T-helper 17 cell (primary cell): ENCODE measurements around the gene MYLK3. TPM values are rescaled to one million over a fixed set of nuclear protein-coding genes. Genes with fewer than 3 reads are reported as not detected.

Experiments used
- ATAC-seq: fragments of 150-1000 bp; cut with Tn5 transposase; 2 replicates; pipeline ENCODE4 v1.10.0; 2021; ENCODE audit warnings: mild to moderate bottlenecking, moderate library complexity
- DNase-seq, 3 donors: peaks; one replicate each; pipeline versions ENCODE4 v3.0.0 to v3.0.0-alpha.2; 2020 to 2021
- H3K9me3 ChIP-seq: one replicate; pipeline ENCODE4 v1.7.0; 2013; ENCODE audit warnings: low read length, mild to moderate bottlenecking; ENCODE audit not compliant: control insufficient read depth, poor library complexity, severe bottlenecking
- H3K27ac Mint-ChIP-seq: one replicate; pipeline ENCODE4 v1.8.0; 2022; ENCODE audit warnings: mild to moderate bottlenecking, moderate library complexity, mixed read lengths
- H3K27me3 Mint-ChIP-seq: one replicate; pipeline ENCODE4 v1.8.0; 2022; ENCODE audit warnings: mixed read lengths
- H3K36me3 Mint-ChIP-seq: one replicate; pipeline ENCODE4 v1.8.0; 2022; ENCODE audit warnings: low read depth, mixed read lengths
- H3K4me1 Mint-ChIP-seq: one replicate; pipeline ENCODE4 v1.8.0; 2022; ENCODE audit warnings: mild to moderate bottlenecking, mixed read lengths
- H3K4me3 Mint-ChIP-seq: one replicate; pipeline ENCODE4 v1.8.0; 2022; ENCODE audit warnings: mild to moderate bottlenecking, moderate library complexity, mixed read lengths
- total RNA-seq, 4 donors: library from RNA in 2 of 4; stranded (reverse) in 2 of 4; gene quantifications; one replicate each; pipeline ENCODE4 v1.2.3 and lab custom pipeline; 2022 to 2026

Gene MYLK3
- total RNA-seq, 2 donors from 2014 or later, result not detected

DNA sequence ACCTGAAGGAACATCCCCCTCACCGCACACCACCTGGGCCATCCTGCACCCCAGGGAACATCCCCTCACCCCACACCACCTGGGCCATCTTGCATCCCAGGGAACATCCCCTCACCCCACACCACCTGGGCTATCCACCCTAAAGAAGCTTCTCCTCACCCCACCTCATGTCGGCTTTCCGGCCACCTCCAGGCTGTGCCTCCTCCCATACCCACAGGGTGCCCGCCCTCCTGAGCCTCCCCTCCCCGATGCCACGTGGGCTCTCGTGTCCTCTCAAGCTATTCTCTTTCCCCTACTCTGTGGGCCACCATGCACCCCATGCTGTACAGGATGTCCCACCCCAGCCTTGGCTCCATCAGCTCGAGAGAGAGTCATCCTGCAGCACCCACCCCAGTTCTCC, 18.0 kb downstream of the MYLK3 start:
- Mint-ChIP-seq H3K27ac (no peak overlapping the region), H3K4me3 (no peak overlapping the region), H3K4me1 (no peaks in the 10 kb centered on the region), H3K27me3 (no peaks in the 10 kb centered on the region), H3K36me3 (no peaks in the 10 kb centered on the region)
- DNase-seq (no peak), ATAC-seq (no peak)
- H3K9me3 ChIP-seq, result no peaks in the 10 kb centered on the region

GRCh38 chr16:46729326-46729995, 18.7 kb downstream of the MYLK3 start:
- DNase-seq (no peak), ATAC-seq (no peak)
- H3K27me3 Mint-ChIP-seq, result no peaks in the 10 kb centered on the region
- no peaks in the 10 kb centered on the region for H3K4me1 Mint-ChIP-seq
- no peaks in the 10 kb centered on the region for H3K9me3 ChIP-seq
- H3K4me3 Mint-ChIP-seq, result no peak overlapping the region
- no peak overlapping the region for H3K27ac Mint-ChIP-seq
- no peaks in the 10 kb centered on the region for H3K36me3 Mint-ChIP-seq

DNA sequence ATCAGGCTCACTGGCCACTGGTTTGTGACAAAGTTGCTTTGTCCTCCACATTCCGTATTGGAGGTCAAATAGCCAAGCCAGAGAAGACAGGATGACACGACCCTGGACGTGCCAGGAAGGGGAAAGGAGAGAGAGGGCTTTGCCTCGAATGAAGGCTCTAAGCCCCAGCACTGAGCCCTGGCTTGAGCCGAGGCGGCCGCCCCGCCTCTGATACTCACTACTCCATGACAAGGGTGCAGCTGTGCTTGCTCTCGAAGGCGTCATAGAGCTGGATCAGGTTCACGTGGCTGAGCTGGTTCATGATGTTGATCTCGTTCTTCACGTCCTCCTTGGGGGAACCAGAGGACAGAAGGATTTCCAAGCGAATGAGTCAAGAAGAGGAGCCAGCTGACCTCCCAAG, 19.3 kb downstream of the MYLK3 start:
- Mint-ChIP-seq H3K36me3 (no peaks in the 10 kb centered on the region), H3K4me1 (no peaks in the 10 kb centered on the region), H3K27me3 (no peaks in the 10 kb centered on the region), H3K27ac (no peak overlapping the region), H3K4me3 (no peak overlapping the region)
- DNase-seq, result no peak
- ATAC-seq, result no peak
- no peaks in the 10 kb centered on the region for H3K9me3 ChIP-seq

GRCh38 chr16:46727630-46728029, 20.5 kb downstream of the MYLK3 start:
- ATAC-seq (no peak), DNase-seq (no peak)
- H3K9me3 ChIP-seq, result no peaks in the 10 kb centered on the region
- H3K4me3 Mint-ChIP-seq, result no peak overlapping the region
- no peak overlapping the region for H3K27ac Mint-ChIP-seq
- H3K27me3 Mint-ChIP-seq, result no peaks in the 10 kb centered on the region
- no peaks in the 10 kb centered on the region for H3K4me1 Mint-ChIP-seq
- H3K36me3 Mint-ChIP-seq, result no peaks in the 10 kb centered on the region

- H3K36me3 Mint-ChIP-seq, result no peaks in the 10 kb centered on the region
- ATAC-seq, result no peak
Measured at GRCh38 chr16:46727184-46727583, 21.0 kb downstream of the MYLK3 start.

DNA sequence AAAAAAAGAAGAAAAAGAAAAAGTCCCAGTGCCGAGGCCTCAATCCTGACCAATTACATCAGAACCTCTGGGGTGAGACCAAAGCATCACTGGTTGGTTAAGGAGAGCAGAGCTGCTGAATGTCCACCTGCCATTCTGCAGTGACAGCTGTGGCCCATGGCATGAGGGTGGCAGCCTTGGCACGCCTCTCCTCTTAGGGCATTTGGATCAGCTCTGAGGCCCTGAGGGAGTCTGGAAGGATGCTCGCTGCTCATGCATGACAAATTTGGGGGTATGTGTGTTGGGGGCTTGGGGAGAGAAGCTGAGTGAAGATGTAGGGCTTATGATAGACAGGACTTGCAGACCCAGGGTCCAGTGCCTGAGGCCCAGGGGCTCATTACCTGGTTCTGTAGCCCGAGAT, 26.3 kb downstream of the MYLK3 start:
- Mint-ChIP-seq H3K4me3 (no peak overlapping the region), H3K27ac (no peak overlapping the region), H3K36me3 (no peaks in the 10 kb centered on the region), H3K4me1 (no peaks in the 10 kb centered on the region), H3K27me3 (peaks cover 12% of the 10 kb centered on the region)
- no peaks in the 10 kb centered on the region for H3K9me3 ChIP-seq
- no peak for DNase-seq
- no peak for ATAC-seq

More at GRCh38 chr16:46727184-46727583, 21.0 kb downstream of the MYLK3 start:
- Mint-ChIP-seq H3K4me3 (no peak overlapping the region), H3K27ac (no peak overlapping the region), H3K4me1 (no peaks in the 10 kb centered on the region), H3K27me3 (no peaks in the 10 kb centered on the region)
- no peaks in the 10 kb centered on the region for H3K9me3 ChIP-seq
- no peak for DNase-seq

DNA sequence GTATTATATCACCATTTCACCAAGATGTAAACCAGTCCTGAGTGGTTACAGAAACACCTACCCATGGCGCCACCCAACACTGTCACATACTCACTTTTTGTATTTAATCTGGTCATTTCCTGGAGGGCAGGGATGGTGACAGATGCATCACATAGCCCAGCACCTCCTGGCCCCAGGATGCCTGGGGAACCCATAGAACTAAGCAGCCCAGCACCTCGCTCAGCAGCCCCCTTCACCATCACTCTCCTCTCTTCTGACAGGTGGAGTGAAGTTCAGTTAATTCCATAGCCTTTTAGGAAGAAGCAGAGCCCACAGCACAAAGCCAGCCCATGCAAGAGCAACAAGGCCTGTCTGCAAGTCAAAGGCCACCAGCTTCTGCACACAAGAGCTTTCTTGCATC, 27.5 kb downstream of the MYLK3 start:
- H3K4me3 Mint-ChIP-seq, result no peak overlapping the region

DNA sequence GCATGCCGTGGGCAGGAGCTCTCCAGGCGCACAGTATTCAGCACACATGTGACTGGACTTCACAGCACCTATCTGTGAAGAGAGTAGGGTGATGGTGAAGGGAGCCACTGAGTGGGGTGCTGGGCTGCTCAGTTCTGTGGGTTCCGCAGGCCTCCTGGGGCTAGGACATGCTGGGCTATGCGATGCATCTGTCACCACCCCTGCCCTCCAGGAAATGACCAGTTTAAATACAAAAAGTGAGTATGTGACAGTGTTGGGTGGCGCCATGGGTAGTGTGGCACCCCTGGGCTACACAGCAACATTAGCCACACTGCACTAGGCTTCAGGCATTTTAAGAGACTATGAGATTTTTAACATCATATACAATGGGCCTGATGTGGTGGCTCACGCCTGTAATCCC, 28.6 kb downstream of the MYLK3 start:
- peaks cover 12% of the 10 kb centered on the region for H3K27me3 Mint-ChIP-seq
- no peak for ATAC-seq

More for the DNA sequence above, 27.5 kb downstream of the MYLK3 start:
- Mint-ChIP-seq H3K36me3 (no peaks in the 10 kb centered on the region), H3K27ac (no peak overlapping the region), H3K4me1 (no peaks in the 10 kb centered on the region), H3K27me3 (peaks cover 12% of the 10 kb centered on the region)
- no peaks in the 10 kb centered on the region for H3K9me3 ChIP-seq
- ATAC-seq (no peak), DNase-seq (no peak)

DNA sequence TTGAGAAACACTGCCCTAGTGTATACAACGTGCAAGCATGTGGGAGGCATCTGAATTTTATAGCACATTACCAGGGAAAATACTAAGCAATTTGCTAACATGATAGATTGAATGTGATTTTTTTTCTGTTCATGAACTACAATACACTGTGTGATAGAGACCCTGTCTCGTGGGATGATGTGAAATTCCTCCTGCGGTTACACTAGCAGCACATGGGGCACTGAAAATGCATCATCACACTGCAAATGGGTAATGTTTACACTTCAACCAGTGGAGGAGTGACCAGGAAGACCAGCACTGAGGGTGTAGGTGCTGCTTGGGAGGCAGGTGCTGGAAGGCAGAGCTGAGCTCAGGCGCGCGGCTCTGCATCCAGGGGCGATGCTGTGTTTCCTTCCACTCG, 29.9 kb downstream of the MYLK3 start:
- no peak overlapping the region for H3K4me3 Mint-ChIP-seq
- peaks cover 18% of the 10 kb centered on the region for H3K27me3 Mint-ChIP-seq

More for the DNA sequence above, 28.6 kb downstream of the MYLK3 start:
- Mint-ChIP-seq H3K4me3 (no peak overlapping the region), H3K27ac (no peak overlapping the region), H3K36me3 (no peaks in the 10 kb centered on the region), H3K4me1 (no peaks in the 10 kb centered on the region)
- no peak for DNase-seq
- no peaks in the 10 kb centered on the region for H3K9me3 ChIP-seq

GRCh38 chr16:46717692-46718091, 30.5 kb downstream of the MYLK3 start:
- no peak for DNase-seq
- no peak overlapping the region for H3K27ac Mint-ChIP-seq
- H3K4me1 Mint-ChIP-seq, result peaks cover 2% of the 10 kb centered on the region
- H3K4me3 Mint-ChIP-seq, result no peak overlapping the region
- H3K27me3 Mint-ChIP-seq, result peaks cover 18% of the 10 kb centered on the region
- H3K36me3 Mint-ChIP-seq, result no peaks in the 10 kb centered on the region
- no peaks in the 10 kb centered on the region for H3K9me3 ChIP-seq
- ATAC-seq, result no peak

More for the DNA sequence above, 29.9 kb downstream of the MYLK3 start:
- DNase-seq (no peak), ATAC-seq (no peak)
- no peaks in the 10 kb centered on the region for H3K9me3 ChIP-seq
- no peak overlapping the region for H3K27ac Mint-ChIP-seq
- H3K4me1 Mint-ChIP-seq, result peaks cover 2% of the 10 kb centered on the region
- H3K36me3 Mint-ChIP-seq, result no peaks in the 10 kb centered on the region

DNA sequence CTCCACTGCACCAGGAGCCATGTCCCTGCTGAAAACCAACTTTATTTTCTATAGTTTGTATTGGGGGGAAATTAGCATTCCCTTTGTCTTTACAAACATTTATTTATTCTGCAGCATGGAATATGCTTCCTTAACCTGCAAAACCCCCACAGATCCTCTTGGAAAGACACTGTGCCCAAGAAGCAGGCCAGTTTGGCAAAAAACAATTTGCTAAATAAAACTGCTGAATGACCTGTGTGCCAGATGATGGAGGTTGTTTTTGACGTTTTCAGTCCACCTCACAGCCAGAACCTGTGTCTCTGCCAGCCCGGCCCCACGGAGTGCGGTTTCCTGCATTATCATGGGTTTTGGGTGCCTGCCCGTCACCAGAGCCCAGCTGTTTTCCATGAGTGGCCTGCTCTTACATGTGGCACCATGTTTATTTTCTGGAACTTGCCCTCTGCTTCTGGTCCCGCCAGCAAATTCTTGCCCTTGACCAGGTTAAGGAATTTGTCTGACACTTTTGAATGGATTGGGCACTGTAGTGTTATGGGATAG, 32.3 kb downstream of the MYLK3 start:
- Mint-ChIP-seq H3K27ac (no peak overlapping the region), H3K36me3 (no peaks in the 10 kb centered on the region), H3K27me3 (peaks cover 18% of the 10 kb centered on the region), H3K4me3 (no peak overlapping the region), H3K4me1 (peaks cover 2% of the 10 kb centered on the region)
- DNase-seq (no peak), ATAC-seq (no peak)
- H3K9me3 ChIP-seq, result no peaks in the 10 kb centered on the region

GRCh38 chr16:46714797-46715591, 33.1 kb downstream of the MYLK3 start:
- peaks cover 18% of the 10 kb centered on the region for H3K27me3 Mint-ChIP-seq
- DNase-seq (no peak), ATAC-seq (no peak)
- no peak overlapping the region for H3K27ac Mint-ChIP-seq
- no peak overlapping the region for H3K4me3 Mint-ChIP-seq
- H3K4me1 Mint-ChIP-seq, result peaks cover 2% of the 10 kb centered on the region
- H3K36me3 Mint-ChIP-seq, result no peaks in the 10 kb centered on the region
- no peaks in the 10 kb centered on the region for H3K9me3 ChIP-seq

DNA sequence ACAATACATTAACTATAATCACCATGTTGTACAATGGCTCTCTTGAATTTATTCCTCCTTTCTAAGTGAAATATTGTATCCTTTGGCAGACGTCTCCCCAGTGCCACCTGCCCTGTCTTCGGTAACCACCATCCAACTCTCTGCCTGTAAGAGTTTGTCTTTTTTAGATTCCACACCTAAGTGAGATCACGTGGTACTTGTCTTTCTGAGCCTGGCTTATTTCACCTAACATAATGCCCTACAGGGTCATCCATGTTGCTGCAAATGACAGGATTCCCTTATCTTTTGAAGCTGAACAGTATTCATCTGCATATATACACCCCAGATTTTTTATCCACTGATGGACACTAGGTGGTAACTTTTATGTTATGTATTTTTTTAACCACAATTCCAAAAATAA, 34.5 kb downstream of the MYLK3 start:
- peaks cover 2% of the 10 kb centered on the region for H3K4me1 Mint-ChIP-seq
- no peak overlapping the region for H3K4me3 Mint-ChIP-seq
- peaks cover 17% of the 10 kb centered on the region for H3K27me3 Mint-ChIP-seq
- ATAC-seq (no peak), DNase-seq (no peak)
- H3K9me3 ChIP-seq, result no peaks in the 10 kb centered on the region
- no peaks in the 10 kb centered on the region for H3K36me3 Mint-ChIP-seq
- H3K27ac Mint-ChIP-seq, result no peak overlapping the region
